Endothelial cell of umbilical vein (primary cell): Measurements from ENCODE around the gene PRCC. TPM values are rescaled to one million over a fixed set of nuclear protein-coding genes. Genes with fewer than 3 reads are reported as not detected.

ENCODE experiments used
- BruUV-seq: library from RNA; stranded (reverse); fragments of 400-500 nt; replicated peaks from 2 replicates; lab custom pipeline; 2021; lab: Mats Ljungman, UMichigan
- CTCF ChIA-PET: fragments of 300-600, 350-600 bp; sonication (Branson Sonifier 250); formaldehyde crosslinking; loops from one replicate; lab custom pipeline; 2021; ENCODE audit warnings: antibody characterized with exemption, inconsistent platforms; lab: Charles Lee
- POLR2A ChIA-PET: fragments of 300-600, 350-600 bp; sonication (Branson Sonifier 250); formaldehyde crosslinking; loops from one replicate; lab custom pipeline; 2021; ENCODE audit warnings: antibody characterized with exemption, inconsistent platforms; lab: Charles Lee
- DNase-seq: peaks from one replicate; pipeline ENCODE4 v3.0.0-alpha.2; 2011; ENCODE audit warnings: low read depth, low spot score
- FAIRE-seq: peaks from 2 replicates; lab custom pipeline; 2011; peaks lifted over from hg19 to GRCh38; lab: Jason Lieb, UNC
- H2AFZ ChIP-seq: 2 replicates; pipeline ENCODE4 v1.6.0; 2012; ENCODE audit warnings: low read depth, low read length, control low read depth, inconsistent platforms
- H3K27ac ChIP-seq: 2 replicates; pipeline ENCODE4 v1.5.1; 2011; ENCODE audit warnings: low read depth, mild to moderate bottlenecking, control low read depth, low read length, moderate library complexity; ENCODE audit not compliant: insufficient read depth
- H3K27me3 ChIP-seq, 2 experiments: 2 replicates each; pipeline versions ENCODE4 v1.6.0 to v1.6.1; 2011; ENCODE audit warnings: low read length in 2 of 2, mixed read lengths in 1 of 2; ENCODE audit not compliant: control insufficient read depth in 2 of 2, insufficient read depth in 2 of 2
- H3K36me3 ChIP-seq, 2 experiments: 2 replicates in 1 of 2; 3 replicates in 1 of 2; pipeline ENCODE4 v1.5.1; 2011; ENCODE audit warnings: low read length in 2 of 2, mild to moderate bottlenecking in 1 of 2, moderate library complexity in 1 of 2; ENCODE audit not compliant: control insufficient read depth in 2 of 2, insufficient read depth in 2 of 2; ENCODE audit errors: extremely low read depth in 1 of 2
- H3K4me1 ChIP-seq: 3 replicates; pipeline ENCODE4 v1.5.1; 2011; ENCODE audit warnings: mild to moderate bottlenecking, low read length; ENCODE audit not compliant: control insufficient read depth, insufficient read depth; ENCODE audit errors: extremely low read depth
- H3K4me2 ChIP-seq: 2 replicates; pipeline ENCODE4 v1.6.1; 2011; ENCODE audit warnings: low read length, control low read depth, mixed read lengths; ENCODE audit not compliant: insufficient read depth
- H3K4me3 ChIP-seq, 3 experiments: fragments of 200-600 bp in 1 of 3; sonication (generic), shearing (Covaris generic) in 1 of 3; replicated peaks in 1 of 3; 2 replicates each; pipeline ENCODE4 v1.5.1; 2011 to 2016; ENCODE audit warnings: control low read depth in 3 of 3, low read length in 3 of 3, mild to moderate bottlenecking in 2 of 3, inconsistent platforms in 1 of 3, low read depth in 1 of 3, moderate library complexity in 1 of 3; ENCODE audit not compliant: insufficient read depth in 1 of 3
- H3K79me2 ChIP-seq: 2 replicates; pipeline ENCODE4 v1.6.0; 2012; ENCODE audit warnings: low read length, inconsistent platforms; ENCODE audit not compliant: control insufficient read depth, insufficient read depth
- H3K9ac ChIP-seq: replicated peaks from 2 replicates; pipeline ENCODE3; 2011; ENCODE audit warnings: low read length, control low read depth; ENCODE audit not compliant: insufficient read depth; ENCODE audit errors: extremely low read depth
- H3K9me1 ChIP-seq: replicated peaks from 3 replicates; pipeline ENCODE4 v1.6.0; 2011; ENCODE audit warnings: mild to moderate bottlenecking, low read length; ENCODE audit not compliant: control insufficient read depth, insufficient read depth; ENCODE audit errors: extremely low read depth
- H3K9me3 ChIP-seq: replicated peaks from 2 replicates; pipeline ENCODE4 v1.5.1; 2012; ENCODE audit warnings: low read length, inconsistent platforms; ENCODE audit not compliant: control insufficient read depth, insufficient read depth
- H4K20me1 ChIP-seq: replicated peaks from 2 replicates; pipeline ENCODE3; 2011; ENCODE audit warnings: mild to moderate bottlenecking, low read length; ENCODE audit not compliant: control insufficient read depth, insufficient read depth; ENCODE audit errors: extremely low read depth
- CTCF ChIP-seq, 2 donors: IDR thresholded peaks; 1 replicate in 1 of 2; 2 replicates in 1 of 2; pipeline ENCODE4 v1.5.1; 2011; ENCODE audit warnings: low read length in 2 of 2, mild to moderate bottlenecking in 2 of 2, moderate library complexity in 2 of 2, control low read depth in 1 of 2, inconsistent platforms in 1 of 2, low read depth in 1 of 2; ENCODE audit not compliant: insufficient read depth in 1 of 2; ENCODE audit errors: extremely low read depth in 1 of 2
- EZH2 ChIP-seq: IDR thresholded peaks from 2 replicates; pipeline ENCODE4 v1.6.1; 2012; ENCODE audit warnings: borderline replicate concordance, low read depth, mild to moderate bottlenecking, moderate library complexity, low read length, inconsistent platforms; ENCODE audit not compliant: severe bottlenecking
- FOS ChIP-seq: IDR thresholded peaks from 2 replicates; pipeline ENCODE4 v1.6.1; 2011; ENCODE audit warnings: mild to moderate bottlenecking, low read length, moderate library complexity, borderline replicate concordance; ENCODE audit not compliant: insufficient read depth
- GATA2 ChIP-seq: IDR thresholded peaks from 2 replicates; pipeline ENCODE4 v1.7.0; 2011; ENCODE audit warnings: low read depth, mild to moderate bottlenecking, moderate library complexity, mixed read lengths, low read length; ENCODE audit not compliant: insufficient read length, insufficient read depth
- JUN ChIP-seq: IDR thresholded peaks from 2 replicates; pipeline ENCODE4 v1.6.1; 2011; ENCODE audit warnings: borderline replicate concordance, low read depth; ENCODE audit not compliant: insufficient read length, insufficient read depth
- MAX ChIP-seq: IDR thresholded peaks from 2 replicates; pipeline ENCODE4 v1.6.1; 2011; ENCODE audit not compliant: insufficient read depth, insufficient read length
- MYC ChIP-seq: IDR thresholded peaks from one replicate; pipeline ENCODE4 v1.6.1; 2011; ENCODE audit warnings: mild to moderate bottlenecking, low read depth, low read length
- POLR2A ChIP-seq: IDR thresholded peaks from 2 replicates; pipeline ENCODE4 v1.6.1; 2012; ENCODE audit warnings: low read depth, mild to moderate bottlenecking, control low read depth, low read length
- POLR2AphosphoS5 ChIP-seq: IDR thresholded peaks from 2 replicates; pipeline ENCODE4 v1.6.1; 2012; ENCODE audit warnings: low read depth, mild to moderate bottlenecking, control low read depth, low read length, moderate library complexity; ENCODE audit not compliant: insufficient read depth
- dilution Hi-C: fragments of 300-500 bp; cut with MboI; formaldehyde crosslinking; loops from one replicate; pipeline ENCODE4 v1.15.0; 2019; ENCODE audit warnings: low sequenced_read_pairs; ENCODE audit not compliant: extremely low pct_ligation_motif_present
- intact Hi-C: fragments of 100-400 bp; cut with micrococcal nuclease; formaldehyde crosslinking; loops from one replicate; pipeline ENCODE4 v1.10.0; 2022
- polyA plus RNA-seq, 4 experiments: library from polyadenylated mRNA; depleted of rRNA in 3 of 4; stranded (reverse) in 3 of 4; unstranded in 1 of 4; fragments of >200 nt; gene quantifications; 2 replicates each; pipeline versions ENCODE4 v1.2.1 to v1.2.3, GENCODE V29; 2011 to 2012; ENCODE audit warnings: missing spikeins in 1 of 4
- total RNA-seq: library from RNA; stranded (reverse); gene quantifications from 2 replicates; pipeline ENCODE4 v1.2.3, GENCODE V29; 2021

Gene PRCC
- total and polyA plus RNA-seq, 2 donors (not counting 3 experiments of a cell fraction or from before 2014, with no cell fraction given), result 71.5 to 77.4 TPM

- Histone ChIP-seq H3K27ac (peak overlapping the region; percentile 51), H3K36me3 (no peaks in the 10 kb centered on the region), H3K4me2 (no peak overlapping the region), H4K20me1 (no peaks in the 10 kb centered on the region), H3K4me1 (peaks cover 33% of the 10 kb centered on the region), H3K9me3 (no peaks in the 10 kb centered on the region), H3K9ac (no peak overlapping the region), H3K4me3 (no peak overlapping the region), H3K79me2 (no peaks in the 10 kb centered on the region), H3K9me1 (no peaks in the 10 kb centered on the region), H3K27me3 (no peaks in the 10 kb centered on the region), H2AFZ (peak overlapping the region; percentile 78)
- dilution Hi-C loops, result no loop called here
- TSS peak; percentile 14 for BruUV-seq
- intact Hi-C loops, result loop anchor here (1.0 kb wide), 1 partner anchor 46 kb away; the partner anchor contains the start of gene NTRK1
- DNase-seq, result peak; percentile 26
- TF ChIP-seq CTCF (IDR thresholded peaks at IDR 0.05; ENCODE audit: extremely low read depth in 1 of 2, insufficient read depth in 1 of 2, low read depth in 1 of 2, low read length in 2 of 2), result no peak
- TF ChIP-seq POLR2A, result peak; percentile 39
- TF ChIP-seq POLR2AphosphoS5, result peak; percentile 29
- CTCF ChIA-PET, result interaction anchor here (0.7 to 5.0 kb wide), 23 partner anchors 7 to 125 kb away, joined by 3 to 67 read pairs (median 5); partner anchors contain the start of genes INSRR, METTL25B and NTRK1
- POLR2A ChIA-PET, result no interaction called here
- no peak for FAIRE-seq
Measured at GRCh38 chr1:156814571-156815260, 47.4 kb downstream of the PRCC start.

- Histone ChIP-seq H4K20me1 (no peaks in the 10 kb centered on the region), H2AFZ (no peak overlapping the region), H3K4me2 (no peak overlapping the region), H3K4me1 (peaks cover 33% of the 10 kb centered on the region), H3K79me2 (no peaks in the 10 kb centered on the region), H3K9me1 (no peaks in the 10 kb centered on the region), H3K9me3 (no peaks in the 10 kb centered on the region), H3K36me3 (no peaks in the 10 kb centered on the region), H3K4me3 (no peak overlapping the region), H3K27ac (peak overlapping the region; percentile 51), H3K27me3 (no peaks in the 10 kb centered on the region), H3K9ac (no peak overlapping the region)
- ChIA-PET POLR2A (no interaction called here), CTCF (interaction anchor here (0.7 to 5.0 kb wide), 9 partner anchors 9 to 126 kb away, joined by 3 to 67 read pairs (median 6); partner anchors contain the start of genes INSRR and NTRK1)
- DNase-seq, result peak; percentile 34
- peak; percentile 86 for FAIRE-seq
- dilution Hi-C loops, result no loop called here
- intact Hi-C loops, result loop anchor here (1.0 kb wide), 1 partner anchor 45 kb away; the partner anchor contains the start of gene NTRK1
- no peak for TF ChIP-seq POLR2AphosphoS5
- TF ChIP-seq GATA2, result no peak
- no peak for TF ChIP-seq JUN
- no peak for TF ChIP-seq EZH2
- no peak for TF ChIP-seq MYC
- no peak for TF ChIP-seq POLR2A
- no peak for TF ChIP-seq FOS
- no peak for TF ChIP-seq CTCF (IDR thresholded peaks at IDR 0.05; ENCODE audit: extremely low read depth in 1 of 2, insufficient read depth in 1 of 2, low read depth in 1 of 2, low read length in 2 of 2)
- TF ChIP-seq MAX, result no peak
- no TSS peak for BruUV-seq
Measured at GRCh38 chr1:156815307-156815826, 48.0 kb downstream of the PRCC start.
